Neural progenitor cell (in vitro differentiated cells): ENCODE measurements around the gene CROCC2. TPM values are rescaled to one million over a fixed set of nuclear protein-coding genes. Genes with fewer than 3 reads are reported as not detected.

Source experiments
- DNase-seq: peaks from one replicate; pipeline ENCODE4 v3.0.0-alpha.2; 2016; ENCODE audit warnings: low spot score
- H2AFZ ChIP-seq: fragments of 200-600 bp; sonication (generic); replicated peaks from 2 replicates; pipeline ENCODE4 v1.6.1; 2016; ENCODE audit warnings: antibody characterized with exemption
- H3F3A ChIP-seq: fragments of 200-600 bp; sonication (generic); 2 replicates; pipeline ENCODE4 v1.6.1; 2016; ENCODE audit warnings: antibody characterized with exemption, low read depth
- H3K27ac ChIP-seq: fragments of 200-600 bp; sonication (generic); 2 replicates; pipeline ENCODE4 v1.5.1; 2016; ENCODE audit warnings: mild to moderate bottlenecking
- H3K27me3 ChIP-seq: fragments of 200-600 bp; sonication (generic); 2 replicates; pipeline ENCODE4 v1.6.1; 2016; ENCODE audit warnings: mild to moderate bottlenecking, moderate library complexity
- H3K36me3 ChIP-seq: fragments of 200-600 bp; sonication (generic); 2 replicates; pipeline ENCODE4 v1.5.1; 2016
- H3K4me1 ChIP-seq: fragments of 200-600 bp; sonication (generic); 2 replicates; pipeline ENCODE4 v1.6.1; 2016; ENCODE audit warnings: mixed run types
- H3K4me2 ChIP-seq: fragments of 200-600 bp; sonication (generic); 2 replicates; pipeline ENCODE4 v1.6.1; 2016
- H3K4me3 ChIP-seq: fragments of 200-600 bp; sonication (generic); 2 replicates; pipeline ENCODE4 v1.5.1; 2016
- H3K79me2 ChIP-seq: fragments of 200-600 bp; sonication (generic); 2 replicates; pipeline ENCODE4 v1.6.1; 2016; ENCODE audit warnings: low read depth
- H3K9ac ChIP-seq: fragments of 200-600 bp; sonication (generic); 2 replicates; pipeline ENCODE4 v1.6.1; 2016
- H3K9me3 ChIP-seq: fragments of 200-600 bp; sonication (generic); 2 replicates; pipeline ENCODE4 v1.5.1; 2016; ENCODE audit warnings: low read depth
- H4K20me1 ChIP-seq: fragments of 200-600 bp; sonication (generic); 2 replicates; pipeline ENCODE4 v1.6.1; 2016; ENCODE audit warnings: low read depth
- H3K27ac Mint-ChIP-seq: 3 replicates; pipeline ENCODE4 v1.8.0; 2021; ENCODE audit warnings: mixed read lengths
- H3K27me3 Mint-ChIP-seq: 2 replicates; pipeline ENCODE4 v1.8.0; 2022; ENCODE audit warnings: low read depth, mild to moderate bottlenecking, inconsistent platforms, moderate library complexity, mixed read lengths; ENCODE audit not compliant: insufficient read depth
- H3K36me3 Mint-ChIP-seq: 3 replicates; pipeline ENCODE4 v1.8.0; 2021; ENCODE audit warnings: mixed read lengths
- H3K4me1 Mint-ChIP-seq: 3 replicates; pipeline ENCODE4 v1.8.0; 2021; ENCODE audit warnings: mixed read lengths
- H3K4me3 Mint-ChIP-seq: 3 replicates; pipeline ENCODE4 v1.8.0; 2021; ENCODE audit warnings: mild to moderate bottlenecking, moderate library complexity, mixed read lengths
- H3K9me3 Mint-ChIP-seq: 3 replicates; pipeline ENCODE4 v1.8.0; 2020; ENCODE audit warnings: mixed read lengths
- EZH2 ChIP-seq: fragments of 200-600 bp; sonication (generic); IDR thresholded peaks from 2 replicates; pipeline ENCODE4 v1.6.1; 2017; ENCODE audit warnings: antibody characterized with exemption, mild to moderate bottlenecking, moderate library complexity
- EZH2phosphoT487 ChIP-seq: fragments of 200-600 bp; sonication (generic); IDR thresholded peaks from 2 replicates; pipeline ENCODE4 v1.6.1; 2017; ENCODE audit warnings: antibody characterized with exemption
- total RNA-seq: library from RNA; depleted of rRNA; stranded (reverse); fragments of >200 nt; gene quantifications from 2 replicates; pipeline ENCODE4 v1.2.3, GENCODE V29; 2015; ENCODE audit warnings: low replicate concordance
- TF ChIP-seq, protein P1 (sequence below): fragments of 200-600 bp; sonication (generic); IDR thresholded peaks from 2 replicates; pipeline ENCODE4 v1.5.1; 2017; ENCODE audit warnings: antibody characterized with exemption, mild to moderate bottlenecking

CROCC2 gene
- total RNA-seq, 1 donor from 2014 or later, result not detected

DNA sequence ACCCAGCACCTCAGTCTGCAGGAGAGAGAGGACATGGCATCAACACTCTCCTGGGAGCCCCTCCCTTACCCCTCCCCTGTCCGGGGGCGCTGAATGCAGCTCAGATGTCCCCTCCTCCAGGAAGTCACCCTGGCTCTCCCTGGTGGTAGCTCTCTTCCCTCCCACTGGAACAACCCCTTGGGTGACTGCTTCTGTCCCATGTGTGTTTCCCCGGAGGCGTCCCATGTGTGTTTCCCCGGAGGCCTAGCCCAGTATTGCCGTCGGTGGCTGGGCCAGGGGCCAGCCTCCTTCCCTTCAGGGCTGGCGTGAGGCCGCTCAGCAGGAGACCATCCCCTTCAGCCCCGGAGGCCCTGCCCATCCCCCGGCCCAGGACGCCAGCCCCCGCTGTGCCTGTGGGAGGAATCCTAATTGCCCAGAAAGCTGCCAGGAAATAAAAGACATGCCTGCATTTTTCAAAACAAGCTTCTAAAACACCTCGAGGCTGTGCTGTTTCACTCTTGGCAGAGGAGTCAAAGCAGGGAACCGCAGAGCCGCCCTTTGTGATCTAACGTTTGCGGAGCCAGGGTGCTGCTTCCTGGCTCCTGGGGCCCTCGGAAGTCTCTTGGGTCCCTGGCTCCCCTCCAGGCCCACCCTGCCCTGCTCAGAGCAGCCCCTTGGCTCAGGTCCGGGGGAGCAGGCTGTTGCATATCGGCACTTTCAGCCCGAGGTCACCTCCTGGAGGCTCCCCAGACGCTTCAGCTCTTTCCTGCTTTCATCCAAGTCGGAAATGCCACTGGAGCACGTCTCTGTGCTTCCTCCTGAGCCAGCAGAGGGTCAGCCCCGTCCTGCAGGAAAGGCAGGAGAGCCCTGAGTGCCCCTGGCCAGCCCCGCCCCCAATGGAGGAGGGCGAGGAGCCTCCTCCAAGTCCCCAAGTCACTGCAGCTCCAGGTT, 103.7 kb downstream of the CROCC2 start:
- H3K27ac Mint-ChIP-seq, result peak overlapping the region; percentile 78
- no peak for TF ChIP-seq EZH2
- no peak for TF ChIP-seq EZH2phosphoT487
- TF ChIP-seq, protein P1, sequence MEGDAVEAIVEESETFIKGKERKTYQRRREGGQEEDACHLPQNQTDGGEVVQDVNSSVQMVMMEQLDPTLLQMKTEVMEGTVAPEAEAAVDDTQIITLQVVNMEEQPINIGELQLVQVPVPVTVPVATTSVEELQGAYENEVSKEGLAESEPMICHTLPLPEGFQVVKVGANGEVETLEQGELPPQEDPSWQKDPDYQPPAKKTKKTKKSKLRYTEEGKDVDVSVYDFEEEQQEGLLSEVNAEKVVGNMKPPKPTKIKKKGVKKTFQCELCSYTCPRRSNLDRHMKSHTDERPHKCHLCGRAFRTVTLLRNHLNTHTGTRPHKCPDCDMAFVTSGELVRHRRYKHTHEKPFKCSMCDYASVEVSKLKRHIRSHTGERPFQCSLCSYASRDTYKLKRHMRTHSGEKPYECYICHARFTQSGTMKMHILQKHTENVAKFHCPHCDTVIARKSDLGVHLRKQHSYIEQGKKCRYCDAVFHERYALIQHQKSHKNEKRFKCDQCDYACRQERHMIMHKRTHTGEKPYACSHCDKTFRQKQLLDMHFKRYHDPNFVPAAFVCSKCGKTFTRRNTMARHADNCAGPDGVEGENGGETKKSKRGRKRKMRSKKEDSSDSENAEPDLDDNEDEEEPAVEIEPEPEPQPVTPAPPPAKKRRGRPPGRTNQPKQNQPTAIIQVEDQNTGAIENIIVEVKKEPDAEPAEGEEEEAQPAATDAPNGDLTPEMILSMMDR, result no peak

DNA sequence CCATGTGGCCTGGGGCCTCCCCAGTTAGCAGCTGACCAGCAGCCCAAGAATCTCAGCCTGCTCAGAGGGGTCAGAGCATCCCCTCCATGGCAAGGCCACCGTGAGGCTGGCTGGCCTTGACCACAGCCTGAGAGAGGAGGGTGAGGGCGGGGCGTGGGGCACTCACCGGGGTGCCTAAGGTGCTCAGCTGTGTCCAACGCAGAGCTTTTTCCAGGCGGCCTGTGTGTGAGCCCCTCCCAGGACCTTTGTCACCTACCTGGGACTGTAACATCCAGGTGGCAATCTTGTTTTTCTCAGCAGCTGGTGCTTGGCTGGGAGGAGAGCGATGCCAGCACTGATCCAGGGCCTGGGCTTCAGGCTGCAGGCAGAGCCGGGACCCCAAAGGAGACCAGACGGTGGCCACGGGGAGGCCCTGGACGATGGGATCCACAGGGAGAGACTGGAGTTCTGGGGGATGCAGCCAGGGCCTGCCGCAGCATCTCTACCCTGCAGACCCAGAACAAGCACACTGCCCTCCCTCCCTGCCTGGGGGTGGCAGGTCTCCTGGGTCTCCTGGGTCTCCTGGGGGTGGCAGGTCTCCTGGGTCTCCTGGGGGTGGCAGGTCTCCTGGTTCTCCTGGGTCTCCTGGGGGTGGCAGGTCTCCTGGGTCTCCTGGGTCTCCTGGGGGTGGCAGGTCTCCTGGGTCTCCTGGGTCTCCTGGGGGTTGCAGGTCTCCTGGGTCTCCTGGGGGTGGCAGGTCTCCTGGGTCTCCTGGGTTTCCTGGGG, 104.6 kb downstream of the CROCC2 start:
- H3K27me3 ChIP-seq, result no peaks in the 10 kb centered on the region
- H2AFZ ChIP-seq, result peak overlapping the region; percentile 42
- Mint-ChIP-seq H3K36me3 (no peaks in the 10 kb centered on the region), H3K9me3 (peaks cover 6% of the 10 kb centered on the region), H3K4me1 (peaks cover 14% of the 10 kb centered on the region), H3K4me3 (no peak overlapping the region), H3K27me3 (peaks cover 11% of the 10 kb centered on the region), H3K27ac (peak overlapping the region; percentile 78)
- H3K79me2 ChIP-seq, result no peaks in the 10 kb centered on the region
- TF ChIP-seq, protein P1, result no peak
- no peak for TF ChIP-seq EZH2phosphoT487
- TF ChIP-seq EZH2, result no peak
- no peaks in the 10 kb centered on the region for H3F3A ChIP-seq
- H3K9ac ChIP-seq, result no peak overlapping the region
- H3K4me2 ChIP-seq, result peak overlapping the region; percentile 41
- no peaks in the 10 kb centered on the region for H3K36me3 ChIP-seq
- H4K20me1 ChIP-seq, result no peaks in the 10 kb centered on the region
- H3K4me3 ChIP-seq, result no peak overlapping the region
- H3K9me3 ChIP-seq, result no peaks in the 10 kb centered on the region
- DNase-seq, result no peak
- H3K27ac ChIP-seq, result no peak overlapping the region
- H3K4me1 ChIP-seq, result peaks cover 9% of the 10 kb centered on the region

More for the DNA sequence above, 103.7 kb downstream of the CROCC2 start:
- Histone ChIP-seq H3K4me3 (no peak overlapping the region), H3K4me1 (peaks cover 9% of the 10 kb centered on the region), H3K9me3 (no peaks in the 10 kb centered on the region), H3K27me3 (no peaks in the 10 kb centered on the region), H3F3A (no peaks in the 10 kb centered on the region), H2AFZ (peak overlapping the region; percentile 42), H3K9ac (no peak overlapping the region), H3K4me2 (peak overlapping the region; percentile 41), H3K27ac (no peak overlapping the region), H3K36me3 (no peaks in the 10 kb centered on the region), H3K79me2 (no peaks in the 10 kb centered on the region), H4K20me1 (no peaks in the 10 kb centered on the region)
- Mint-ChIP-seq H3K4me1 (peaks cover 14% of the 10 kb centered on the region), H3K27me3 (peaks cover 11% of the 10 kb centered on the region), H3K4me3 (no peak overlapping the region), H3K36me3 (no peaks in the 10 kb centered on the region), H3K9me3 (peaks cover 12% of the 10 kb centered on the region)
- DNase-seq, result peak; percentile 59

DNA sequence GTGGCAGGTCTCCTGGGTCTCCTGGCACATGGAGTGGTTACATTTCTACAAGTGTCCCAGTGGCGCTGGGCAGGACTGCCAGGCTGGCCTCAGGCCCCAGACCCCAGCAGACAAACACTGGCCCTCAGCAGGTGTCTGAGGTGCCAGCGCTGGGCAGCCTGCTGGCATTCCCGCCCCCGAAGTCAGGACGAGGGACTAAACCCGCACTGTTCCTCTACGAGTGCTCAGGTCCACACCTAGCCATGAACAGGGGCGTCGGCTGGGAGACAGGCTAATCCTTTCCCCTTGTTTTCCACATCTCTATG, 105.1 kb downstream of the CROCC2 start:
- no peak overlapping the region for H2AFZ ChIP-seq
- no peaks in the 10 kb centered on the region for H3K27me3 ChIP-seq
- no peak overlapping the region for H3K27ac Mint-ChIP-seq
- peaks cover under 1% of the 10 kb centered on the region for H3K9me3 Mint-ChIP-seq
- TF ChIP-seq EZH2phosphoT487 (no peak), EZH2 (no peak)
- TF ChIP-seq, protein P1, result no peak
- H4K20me1 ChIP-seq, result no peaks in the 10 kb centered on the region
- no peak overlapping the region for H3K4me3 ChIP-seq
- no peak overlapping the region for H3K27ac ChIP-seq
- H3K4me1 ChIP-seq, result peaks cover 9% of the 10 kb centered on the region
- H3K36me3 ChIP-seq, result no peaks in the 10 kb centered on the region
- no peak overlapping the region for H3K9ac ChIP-seq
- H3K79me2 ChIP-seq, result no peaks in the 10 kb centered on the region
- H3K4me3 Mint-ChIP-seq, result no peak overlapping the region
- peaks cover 11% of the 10 kb centered on the region for H3K27me3 Mint-ChIP-seq
- H3K9me3 ChIP-seq, result no peaks in the 10 kb centered on the region
- no peak overlapping the region for H3K4me2 ChIP-seq
- DNase-seq, result no peak
- H3K4me1 Mint-ChIP-seq, result peaks cover 14% of the 10 kb centered on the region
- H3K36me3 Mint-ChIP-seq, result no peaks in the 10 kb centered on the region
- no peaks in the 10 kb centered on the region for H3F3A ChIP-seq
